T-cell (primary cell): ENCODE data around the gene HIPK4. TPM values are rescaled to one million over a fixed set of nuclear protein-coding genes. Genes with fewer than 3 reads are reported as not detected.

Source experiments
- ATAC-seq, 4 experiments: fragments of 200-7000 bp in 3 of 4; fragments of 150-1000 bp in 1 of 4; cut with Tn5 transposase; replicated peaks in 1 of 4; 1 replicate in 3 of 4; 2 replicates in 1 of 4; pipeline ENCODE4 v1.10.0; 2021; ENCODE audit warnings: moderate library complexity in 3 of 4, mild to moderate bottlenecking in 2 of 4, moderate number of reproducible peaks in 1 of 4
- CTCF ChIA-PET, 2 donors: fragments of 300-600 bp; sonication (Branson Sonifier 250); formaldehyde crosslinking; loops; one replicate each; lab custom pipeline; 2022; ENCODE audit warnings: antibody characterized with exemption in 2 of 2; lab: Charles Lee
- POLR2A ChIA-PET, 2 donors: fragments of 300-600 bp; sonication (Branson Sonifier 250); formaldehyde crosslinking; loops; one replicate each; lab custom pipeline; 2022; ENCODE audit warnings: antibody characterized with exemption in 2 of 2; lab: Charles Lee
- DNase-seq, 35 experiments: peaks; one replicate each; pipeline versions ENCODE4 v3.0.0 to v3.0.0-alpha.2; 2013 to 2023
- H3K27ac ChIP-seq: one replicate; pipeline ENCODE4 v1.5.1; 2013; ENCODE audit warnings: low read length
- H3K27me3 ChIP-seq, 2 experiments: replicated peaks in 1 of 2; 1 replicate in 1 of 2; 2 replicates in 1 of 2; pipeline versions ENCODE4 v1.6.1 to v1.7.0; 2013; ENCODE audit warnings: low read length in 1 of 2, mixed read lengths in 1 of 2; ENCODE audit not compliant: control insufficient read depth in 2 of 2, insufficient read depth in 2 of 2; ENCODE audit errors: extremely low read depth in 1 of 2
- H3K36me3 ChIP-seq, 2 donors: 1 replicate in 1 of 2; 2 replicates in 1 of 2; pipeline versions ENCODE4 v1.6.1 to v1.7.0; 2013; ENCODE audit warnings: low read length in 1 of 2; ENCODE audit not compliant: control insufficient read depth in 2 of 2, insufficient read depth in 1 of 2; ENCODE audit errors: extremely low read depth in 1 of 2
- H3K4me1 ChIP-seq, 2 experiments: 1 replicate in 1 of 2; 2 replicates in 1 of 2; pipeline versions ENCODE4 v1.6.1 to v1.7.0; 2013; ENCODE audit warnings: low read length in 2 of 2, mixed read lengths in 1 of 2; ENCODE audit not compliant: insufficient read depth in 2 of 2, control insufficient read depth in 1 of 2; ENCODE audit errors: extremely low read depth in 1 of 2
- H3K4me3 ChIP-seq, 2 donors: 1 replicate in 1 of 2; 2 replicates in 1 of 2; pipeline versions ENCODE4 v1.5.1 to v1.7.0; 2013; ENCODE audit warnings: mild to moderate bottlenecking in 2 of 2, low read length in 1 of 2, moderate library complexity in 1 of 2; ENCODE audit not compliant: control insufficient read depth in 1 of 2; ENCODE audit errors: extremely low read depth in 1 of 2
- H3K9me3 ChIP-seq: 2 replicates; pipeline ENCODE4 v1.7.0; 2013
- H3K27ac Mint-ChIP-seq, 2 donors: one replicate each; pipeline ENCODE4 v1.8.0; 2020 to 2021; ENCODE audit warnings: mild to moderate bottlenecking in 2 of 2, mixed read lengths in 2 of 2
- H3K27me3 Mint-ChIP-seq, 2 donors: one replicate each; pipeline ENCODE4 v1.8.0; 2021 to 2022; ENCODE audit warnings: mixed read lengths in 2 of 2
- H3K36me3 Mint-ChIP-seq: one replicate; pipeline ENCODE4 v1.8.0; 2021; ENCODE audit warnings: mixed read lengths
- H3K4me1 Mint-ChIP-seq, 3 donors: one replicate each; pipeline ENCODE4 v1.8.0; 2020 to 2022; ENCODE audit warnings: mixed read lengths in 3 of 3, mild to moderate bottlenecking in 1 of 3
- H3K4me3 Mint-ChIP-seq, 3 donors: one replicate each; pipeline ENCODE4 v1.8.0; 2020 to 2022; ENCODE audit warnings: mild to moderate bottlenecking in 3 of 3, mixed read lengths in 3 of 3, moderate library complexity in 3 of 3
- H3K9me3 Mint-ChIP-seq, 3 donors: one replicate each; pipeline ENCODE4 v1.8.0; 2020 to 2022; ENCODE audit warnings: mixed read lengths in 3 of 3
- WGBS: methylation state at CpG from one replicate; pipeline ENCODE4 v1.1.5; 2013; ENCODE audit warnings: missing lambda C conversion rate; ENCODE audit not compliant: insufficient coverage; 5-methylcytosine and 5-hydroxymethylcytosine counted together
- total RNA-seq, 35 experiments: library from RNA in 6 of 35; stranded (reverse) in 6 of 35; fragments of 120-200 nt in 1 of 35; gene quantifications; one replicate each; pipeline versions ENCODE4 v1.2.1 to v1.2.4 and lab custom pipeline; 2013 to 2026

Gene HIPK4
- total RNA-seq, 5 donors from 2014 or later (not counting 1 experiment from before 2014, with no cell fraction given), result 0.16 to 0.20 (median 0.18) TPM; not detected in 1

- DNase-seq (no peak), ATAC-seq (no peak)
- H3K4me3 Mint-ChIP-seq, result no peak overlapping the region
- Histone ChIP-seq H3K27ac (no peak overlapping the region), H3K27me3 (no peaks in the 10 kb centered on the region), H3K4me1 (no peaks in the 10 kb centered on the region), H3K9me3 (no peaks in the 10 kb centered on the region), H3K4me3 (no peak overlapping the region), H3K36me3 (peaks cover 3 to 5% of the 10 kb centered on the region in 2 donors)
- 92% methylated on average over 1 of the region's 3 CpGs for WGBS
- peaks cover 3% of the 10 kb centered on the region for H3K36me3 Mint-ChIP-seq
- no peaks in the 10 kb centered on the region for H3K4me1 Mint-ChIP-seq
- no peaks in the 10 kb centered on the region for H3K9me3 Mint-ChIP-seq
- ChIA-PET CTCF (no interaction called here), POLR2A (no interaction called here)
- no peak overlapping the region for H3K27ac Mint-ChIP-seq
- no peaks in the 10 kb centered on the region for H3K27me3 Mint-ChIP-seq
Measured at GRCh38 chr19:40381321-40381720, 8.7 kb downstream of the HIPK4 start.

DNA sequence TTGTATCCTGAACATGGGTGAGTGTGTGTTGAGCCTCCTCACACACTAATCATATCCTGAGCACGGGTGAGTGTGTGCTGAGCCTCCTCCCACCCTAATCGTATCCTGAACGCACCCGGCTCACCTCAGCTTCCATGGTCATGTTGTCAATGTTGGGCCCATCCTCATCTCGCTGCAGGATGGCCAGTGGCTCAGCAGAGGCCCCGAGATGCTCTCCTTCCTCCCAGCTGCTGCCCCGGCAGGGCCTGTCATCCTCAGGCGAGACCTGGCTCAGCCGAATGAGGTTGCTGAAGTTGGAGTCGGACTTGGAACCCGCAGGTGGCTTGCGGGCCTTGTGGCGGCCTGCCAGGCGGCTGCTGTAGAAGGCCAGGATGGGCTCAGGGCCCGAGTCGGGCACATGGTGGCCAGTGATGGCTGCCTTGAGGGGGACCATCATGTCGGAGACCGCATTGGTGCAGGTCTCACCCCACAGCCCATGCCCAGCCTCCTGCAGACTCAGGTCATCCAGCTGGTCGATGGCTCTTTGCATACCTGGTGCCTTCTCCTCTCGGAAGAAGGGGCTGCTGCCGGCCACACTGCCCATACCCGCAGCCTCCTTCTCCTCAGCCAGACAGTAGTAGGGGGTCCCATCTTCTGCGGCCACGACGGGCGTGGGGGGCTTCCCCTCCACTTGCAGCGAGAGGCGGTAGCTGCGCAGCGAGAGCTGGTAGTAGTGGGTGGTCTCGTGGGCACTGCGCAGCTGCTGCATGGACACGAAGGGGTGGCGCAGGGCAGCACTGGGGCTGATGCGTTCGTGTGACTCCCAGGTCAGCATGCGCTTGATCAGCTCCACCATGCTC, 9.6 kb downstream of the HIPK4 start:
- H3K4me3 Mint-ChIP-seq, result no peak overlapping the region
- H3K36me3 ChIP-seq, result peaks cover 4 to 7% of the 10 kb centered on the region in 2 donors
- DNase-seq, result no peak
- H3K4me1 ChIP-seq, result no peaks in the 10 kb centered on the region
- no peaks in the 10 kb centered on the region for H3K9me3 ChIP-seq
- no peaks in the 10 kb centered on the region for H3K9me3 Mint-ChIP-seq
- no peak for ATAC-seq
- no peak overlapping the region for H3K27ac Mint-ChIP-seq
- CTCF ChIA-PET, result no interaction called here
- H3K4me1 Mint-ChIP-seq, result no peaks in the 10 kb centered on the region
- no peaks in the 10 kb centered on the region for H3K27me3 ChIP-seq
- peaks cover 6% of the 10 kb centered on the region for H3K36me3 Mint-ChIP-seq
- H3K4me3 ChIP-seq, result no peak overlapping the region
- H3K27ac ChIP-seq, result no peak overlapping the region
- 95% methylated on average over 33 of the region's 37 CpGs for WGBS
- no peaks in the 10 kb centered on the region for H3K27me3 Mint-ChIP-seq
- POLR2A ChIA-PET, result no interaction called here

DNA sequence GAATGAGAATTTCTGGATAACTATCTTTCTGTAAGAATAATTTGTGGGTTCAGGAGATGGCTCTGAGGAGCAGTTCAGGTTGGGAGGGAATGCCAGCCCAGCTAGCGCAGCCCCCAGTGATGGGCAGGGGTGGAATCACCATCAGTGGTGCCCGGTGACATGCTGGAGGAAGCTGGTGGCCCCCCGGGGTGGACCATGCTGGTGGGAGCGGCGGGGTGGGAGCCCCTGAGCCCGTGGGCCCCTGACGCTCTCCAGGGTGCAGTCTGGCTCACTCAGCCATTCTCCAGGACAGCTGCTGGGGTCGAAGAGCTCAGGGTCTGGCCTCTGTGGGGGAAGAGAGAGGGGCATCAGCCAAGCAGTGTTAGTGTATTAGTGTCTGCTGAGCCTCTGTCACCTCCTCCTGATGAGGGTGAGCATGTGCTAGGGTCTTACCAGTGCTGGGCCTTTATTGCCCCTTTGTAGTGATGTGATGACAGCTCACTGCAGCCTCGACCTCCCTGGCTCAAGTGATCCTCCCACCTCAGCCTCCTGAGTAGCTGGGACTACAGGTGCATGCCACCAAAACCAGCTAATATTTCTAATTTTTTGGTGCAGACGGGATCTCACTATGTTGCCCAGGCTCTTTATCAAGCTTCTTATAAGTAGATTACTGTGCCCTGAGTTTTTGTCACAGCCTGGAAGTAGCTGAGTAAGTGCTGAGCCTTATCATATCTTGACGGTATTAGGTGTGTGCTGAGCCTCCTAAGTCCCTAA, 10.4 kb downstream of the HIPK4 start:
- Histone ChIP-seq H3K4me1 (peaks cover 0 to 5% of the 10 kb centered on the region in 2 experiments), H3K9me3 (no peaks in the 10 kb centered on the region), H3K4me3 (no peak overlapping the region), H3K27ac (no peak overlapping the region), H3K27me3 (no peaks in the 10 kb centered on the region), H3K36me3 (peaks cover 4 to 8% of the 10 kb centered on the region in 2 donors)
- no peak overlapping the region for H3K4me3 Mint-ChIP-seq
- no peak overlapping the region for H3K27ac Mint-ChIP-seq
- peaks cover 12% of the 10 kb centered on the region for H3K36me3 Mint-ChIP-seq
- 90% methylated on average over 9 of the region's 11 CpGs for WGBS
- H3K4me1 Mint-ChIP-seq, result peaks cover 1 to 5% (median 4%) of the 10 kb centered on the region in 3 donors
- CTCF ChIA-PET, result no interaction called here
- no peaks in the 10 kb centered on the region for H3K9me3 Mint-ChIP-seq
- DNase-seq, result no peak
- no peak for ATAC-seq
- H3K27me3 Mint-ChIP-seq, result no peaks in the 10 kb centered on the region
- POLR2A ChIA-PET, result no interaction called here

- Mint-ChIP-seq H3K27ac (no peak overlapping the region), H3K4me3 (no peak overlapping the region), H3K9me3 (no peaks in the 10 kb centered on the region), H3K4me1 (peaks cover 5 to 10% (median 9%) of the 10 kb centered on the region in 3 donors), H3K36me3 (peaks cover 17% of the 10 kb centered on the region), H3K27me3 (no peaks in the 10 kb centered on the region)
- Histone ChIP-seq H3K36me3 (peaks cover 7 to 13% of the 10 kb centered on the region in 2 donors), H3K27ac (no peak overlapping the region), H3K27me3 (no peaks in the 10 kb centered on the region), H3K4me1 (peaks cover 0 to 8% of the 10 kb centered on the region in 2 experiments), H3K9me3 (no peaks in the 10 kb centered on the region), H3K4me3 (no peak overlapping the region)
- POLR2A ChIA-PET, result no interaction called here
- CTCF ChIA-PET, result no interaction called here
- ATAC-seq, result no peak
- no peak for DNase-seq
- WGBS, result 90% methylated on average over 2 of the region's 2 CpGs
Measured at GRCh38 chr19:40378509-40378908, 11.5 kb downstream of the HIPK4 start.

- H3K27ac ChIP-seq, result no peak overlapping the region
- H3K4me3 ChIP-seq, result no peak overlapping the region
- H3K27ac Mint-ChIP-seq, result no peak overlapping the region
- H3K9me3 Mint-ChIP-seq, result no peaks in the 10 kb centered on the region
- ChIA-PET CTCF (no interaction called here), POLR2A (no interaction called here)
- no peaks in the 10 kb centered on the region for H3K27me3 ChIP-seq
- whole genome bisulfite sequencing, result 97% methylated on average over 17 of the region's 25 CpGs
- peaks cover 5 to 10% (median 9%) of the 10 kb centered on the region in 3 donors for H3K4me1 Mint-ChIP-seq
- H3K36me3 Mint-ChIP-seq, result peaks cover 18% of the 10 kb centered on the region
- ATAC-seq (no peak), DNase-seq (no peak)
- H3K4me3 Mint-ChIP-seq, result no peak overlapping the region
- H3K27me3 Mint-ChIP-seq, result no peaks in the 10 kb centered on the region
- H3K36me3 ChIP-seq, result peaks cover 9 to 15% of the 10 kb centered on the region in 2 donors
- no peaks in the 10 kb centered on the region for H3K9me3 ChIP-seq
- peaks cover 0 to 8% of the 10 kb centered on the region in 2 experiments for H3K4me1 ChIP-seq
Measured at GRCh38 chr19:40377876-40378385, 12.1 kb downstream of the HIPK4 start.

- ChIA-PET POLR2A (no interaction called here), CTCF (no interaction called here)
- Histone ChIP-seq H3K27me3 (no peaks in the 10 kb centered on the region), H3K9me3 (no peaks in the 10 kb centered on the region), H3K36me3 (peaks cover 14 to 27% of the 10 kb centered on the region in 2 donors), H3K4me1 (peaks cover 0 to 8% of the 10 kb centered on the region in 2 experiments), H3K4me3 (no peak overlapping the region), H3K27ac (no peak overlapping the region)
- H3K27ac Mint-ChIP-seq, result no peak overlapping the region
- peaks cover 5 to 10% (median 9%) of the 10 kb centered on the region in 3 donors for H3K4me1 Mint-ChIP-seq
- no peaks in the 10 kb centered on the region for H3K9me3 Mint-ChIP-seq
- DNase-seq (no peak), ATAC-seq (no peak)
- H3K27me3 Mint-ChIP-seq, result no peaks in the 10 kb centered on the region
- H3K4me3 Mint-ChIP-seq, result no peak overlapping the region
- peaks cover 21% of the 10 kb centered on the region for H3K36me3 Mint-ChIP-seq
- 96% methylated on average over 13 of the region's 17 CpGs for WGBS
Measured at GRCh38 chr19:40376286-40376862, 13.6 kb downstream of the HIPK4 start.
